Panc1 (cell line): ENCODE data around the gene ARMC2.

ENCODE experiments used
- CTCF ChIP-seq: fragments of 450-650 bp; IDR thresholded peaks from 2 replicates; pipeline ENCODE4 v1.5.1; 2017; ENCODE audit warnings: mild to moderate bottlenecking
- POLR2AphosphoS5 ChIP-seq: IDR thresholded peaks from 2 replicates; pipeline ENCODE4 v1.6.1; 2012; ENCODE audit warnings: mild to moderate bottlenecking, low read depth, low read length, moderate library complexity
- REST ChIP-seq, 2 experiments: IDR thresholded peaks; 2 replicates each; pipeline ENCODE4 v1.6.1; 2011 to 2012; ENCODE audit warnings: low read depth in 2 of 2, control low read depth in 1 of 2, low read length in 1 of 2, mild to moderate bottlenecking in 1 of 2, moderate library complexity in 1 of 2; ENCODE audit not compliant: insufficient read depth in 1 of 2
- TCF7L2 ChIP-seq: IDR thresholded peaks from 2 replicates; pipeline ENCODE4 v1.6.1; 2011; ENCODE audit warnings: mild to moderate bottlenecking, low read depth, low read length, inconsistent platforms

- TF ChIP-seq CTCF, result no peak
- no peak for TF ChIP-seq REST (IDR thresholded peaks at IDR 0.05; ENCODE audit: insufficient read depth in 1 of 2, low read depth in 2 of 2, low read length in 1 of 2)
- TF ChIP-seq POLR2AphosphoS5, result no peak
- TF ChIP-seq TCF7L2, result no peak
These were observed 126.0 kb downstream of the ARMC2 start for GRCh38 chr6:108974201-108974600.
